B cell (primary cell): ENCODE data around the gene XYLT1.

Experiments
- EZH2 ChIP-seq: IDR thresholded peaks from 2 replicates; pipeline ENCODE4 v1.6.1; 2012; ENCODE audit warnings: borderline replicate concordance, low read depth, mild to moderate bottlenecking, moderate library complexity, low read length; ENCODE audit not compliant: insufficient read depth, poor library complexity, severe bottlenecking
- TF ChIP-seq, protein P1 (sequence below): fragments of 200-600 bp; IDR thresholded peaks from one replicate; pipeline ENCODE4 v1.8.0; 2022; ENCODE audit warnings: antibody characterized with exemption, mild to moderate bottlenecking

DNA sequence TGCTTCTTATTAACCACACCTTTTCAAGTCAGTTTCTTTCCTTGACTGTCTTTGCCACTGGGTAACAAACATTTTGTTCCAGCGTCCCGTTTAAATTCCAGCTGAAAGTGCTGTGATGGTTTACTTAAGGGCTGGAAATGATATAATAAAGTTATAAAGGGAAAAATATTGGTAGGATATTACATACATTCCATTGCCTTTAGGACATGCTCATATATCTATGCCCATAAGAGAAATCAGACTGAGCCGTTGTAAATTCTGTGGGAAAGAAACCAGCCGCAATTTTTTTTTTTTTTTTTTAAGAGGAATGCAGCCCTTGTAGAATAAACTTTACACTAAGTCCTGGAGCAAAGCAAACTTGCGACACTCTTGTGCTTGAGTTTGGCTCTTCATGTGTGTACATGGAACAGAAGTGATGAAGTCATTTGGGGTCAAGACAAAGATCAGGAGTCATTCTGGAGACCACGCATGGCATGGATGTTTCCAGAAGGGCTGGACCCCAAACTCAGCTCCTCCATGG lies 210.9 kb downstream of the XYLT1 start:
- TF ChIP-seq, protein P1, sequence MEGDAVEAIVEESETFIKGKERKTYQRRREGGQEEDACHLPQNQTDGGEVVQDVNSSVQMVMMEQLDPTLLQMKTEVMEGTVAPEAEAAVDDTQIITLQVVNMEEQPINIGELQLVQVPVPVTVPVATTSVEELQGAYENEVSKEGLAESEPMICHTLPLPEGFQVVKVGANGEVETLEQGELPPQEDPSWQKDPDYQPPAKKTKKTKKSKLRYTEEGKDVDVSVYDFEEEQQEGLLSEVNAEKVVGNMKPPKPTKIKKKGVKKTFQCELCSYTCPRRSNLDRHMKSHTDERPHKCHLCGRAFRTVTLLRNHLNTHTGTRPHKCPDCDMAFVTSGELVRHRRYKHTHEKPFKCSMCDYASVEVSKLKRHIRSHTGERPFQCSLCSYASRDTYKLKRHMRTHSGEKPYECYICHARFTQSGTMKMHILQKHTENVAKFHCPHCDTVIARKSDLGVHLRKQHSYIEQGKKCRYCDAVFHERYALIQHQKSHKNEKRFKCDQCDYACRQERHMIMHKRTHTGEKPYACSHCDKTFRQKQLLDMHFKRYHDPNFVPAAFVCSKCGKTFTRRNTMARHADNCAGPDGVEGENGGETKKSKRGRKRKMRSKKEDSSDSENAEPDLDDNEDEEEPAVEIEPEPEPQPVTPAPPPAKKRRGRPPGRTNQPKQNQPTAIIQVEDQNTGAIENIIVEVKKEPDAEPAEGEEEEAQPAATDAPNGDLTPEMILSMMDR: no peak
- TF ChIP-seq EZH2: no peak
